Chondrocyte (in vitro differentiated cells): ENCODE results near the gene DPYD. TPM values are rescaled to one million over a fixed set of nuclear protein-coding genes. Genes with fewer than 3 reads are reported as not detected.
A peak's percentile ranks its signal among the peaks of the same experiment; 100 is the strongest.

Experiments used
- DNase-seq: peaks from one replicate; pipeline ENCODE4 v3.0.0; 2021; ENCODE audit warnings: mixed read lengths, low spot score
- H3K27ac Mint-ChIP-seq: one replicate; pipeline ENCODE4 v1.8.0; 2021; ENCODE audit warnings: mild to moderate bottlenecking, moderate library complexity, mixed read lengths; ENCODE audit not compliant: unreplicated experiment
- H3K27me3 Mint-ChIP-seq: 2 replicates; pipeline ENCODE4 v1.8.0; 2021; ENCODE audit warnings: low read depth, mixed read lengths
- H3K36me3 Mint-ChIP-seq: 2 replicates; pipeline ENCODE4 v1.8.0; 2021; ENCODE audit warnings: low read depth, mixed read lengths
- H3K4me1 Mint-ChIP-seq: 2 replicates; pipeline ENCODE4 v1.8.0; 2021; ENCODE audit warnings: low read depth, mild to moderate bottlenecking, mixed read lengths
- H3K4me3 Mint-ChIP-seq: one replicate; pipeline ENCODE4 v1.8.0; 2021; ENCODE audit warnings: mild to moderate bottlenecking, moderate library complexity, mixed read lengths; ENCODE audit not compliant: unreplicated experiment
- H3K9me3 Mint-ChIP-seq: 2 replicates; pipeline ENCODE4 v1.8.0; 2021; ENCODE audit warnings: low read depth, mixed read lengths
- total RNA-seq: library from RNA; stranded (reverse); gene quantifications from 3 replicates; pipeline ENCODE4 v1.2.1, GENCODE V29; 2021
- TF ChIP-seq, protein P1 (sequence below): fragments of 200-600 bp; sonication (generic); IDR thresholded peaks from 2 replicates; pipeline ENCODE4 v1.5.0; 2021; ENCODE audit warnings: antibody characterized with exemption, mild to moderate bottlenecking, moderate library complexity

Gene DPYD
- total RNA-seq, 1 donor from 2014 or later, result 5.3 TPM

DNA sequence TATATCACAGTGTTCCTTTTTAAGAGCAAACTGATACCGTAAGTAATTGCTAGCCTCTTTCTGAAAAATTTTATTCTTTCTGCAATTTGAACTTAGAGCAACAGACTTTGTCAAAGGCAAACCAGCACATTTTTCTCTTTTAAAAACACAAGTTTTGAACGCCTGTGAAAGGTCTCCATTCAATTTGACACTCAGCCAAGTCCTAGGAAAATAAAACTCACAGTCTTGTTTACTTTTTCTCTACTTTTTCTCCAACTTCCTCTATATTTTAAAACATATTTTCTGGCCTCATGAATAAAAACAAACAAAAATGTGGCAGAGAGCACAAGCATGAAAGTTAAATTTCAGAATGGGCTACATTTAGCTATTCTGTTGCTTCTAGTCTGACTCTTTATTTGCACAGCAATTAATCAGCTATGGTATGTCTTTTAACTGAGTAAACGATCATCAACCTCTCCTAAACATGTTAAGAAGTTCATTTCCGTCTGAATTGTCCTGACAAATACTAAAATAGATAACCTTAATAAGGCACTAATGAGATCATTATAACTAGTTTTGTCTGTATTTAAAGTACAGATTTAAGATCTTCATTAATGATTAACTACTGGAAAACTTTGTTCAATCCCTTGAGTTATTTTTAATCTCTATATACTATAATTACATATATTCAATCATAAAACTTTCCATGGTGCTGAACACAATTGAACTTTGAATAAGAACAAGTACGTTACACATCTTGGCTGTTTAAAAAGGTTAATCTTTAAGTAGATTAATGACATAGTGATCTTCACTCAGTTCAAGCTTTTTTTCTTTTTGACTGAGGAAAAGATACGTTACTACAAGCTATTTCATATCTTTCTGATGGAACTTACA, 648.7 kb downstream of the DPYD start:
- Mint-ChIP-seq H3K36me3 (no peaks in the 10 kb centered on the region), H3K9me3 (peaks cover 9% of the 10 kb centered on the region), H3K4me3 (no peak overlapping the region), H3K27ac (peak overlapping the region; percentile 9), H3K27me3 (no peaks in the 10 kb centered on the region), H3K4me1 (peaks cover 28% of the 10 kb centered on the region)
- no peak for DNase-seq
- TF ChIP-seq, protein P1, sequence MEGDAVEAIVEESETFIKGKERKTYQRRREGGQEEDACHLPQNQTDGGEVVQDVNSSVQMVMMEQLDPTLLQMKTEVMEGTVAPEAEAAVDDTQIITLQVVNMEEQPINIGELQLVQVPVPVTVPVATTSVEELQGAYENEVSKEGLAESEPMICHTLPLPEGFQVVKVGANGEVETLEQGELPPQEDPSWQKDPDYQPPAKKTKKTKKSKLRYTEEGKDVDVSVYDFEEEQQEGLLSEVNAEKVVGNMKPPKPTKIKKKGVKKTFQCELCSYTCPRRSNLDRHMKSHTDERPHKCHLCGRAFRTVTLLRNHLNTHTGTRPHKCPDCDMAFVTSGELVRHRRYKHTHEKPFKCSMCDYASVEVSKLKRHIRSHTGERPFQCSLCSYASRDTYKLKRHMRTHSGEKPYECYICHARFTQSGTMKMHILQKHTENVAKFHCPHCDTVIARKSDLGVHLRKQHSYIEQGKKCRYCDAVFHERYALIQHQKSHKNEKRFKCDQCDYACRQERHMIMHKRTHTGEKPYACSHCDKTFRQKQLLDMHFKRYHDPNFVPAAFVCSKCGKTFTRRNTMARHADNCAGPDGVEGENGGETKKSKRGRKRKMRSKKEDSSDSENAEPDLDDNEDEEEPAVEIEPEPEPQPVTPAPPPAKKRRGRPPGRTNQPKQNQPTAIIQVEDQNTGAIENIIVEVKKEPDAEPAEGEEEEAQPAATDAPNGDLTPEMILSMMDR, result no peak

- DNase-seq, result no peak
Observed at GRCh38 chr1:97270508-97271307, 650.1 kb downstream of the DPYD start.

DNA sequence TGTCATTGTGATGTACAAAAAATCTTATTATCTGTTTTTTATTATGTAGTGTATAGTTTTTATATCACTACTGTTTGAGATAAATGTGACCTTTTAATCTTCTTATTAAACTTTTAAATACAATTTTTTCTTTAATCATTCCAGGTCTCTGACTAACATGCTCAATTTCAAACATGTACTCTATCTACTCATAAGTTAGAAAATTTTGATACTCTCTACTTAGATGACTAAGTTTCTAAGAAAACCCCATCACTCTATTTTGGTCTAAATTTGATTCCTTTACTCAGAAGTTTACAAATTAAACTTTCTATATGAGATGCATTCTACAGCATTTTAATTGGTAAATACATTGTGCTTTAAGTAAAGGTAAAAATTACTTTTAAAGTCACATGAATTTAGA, 655.2 kb downstream of the DPYD start:
- no peaks in the 10 kb centered on the region for H3K27me3 Mint-ChIP-seq
- no peak overlapping the region for H3K27ac Mint-ChIP-seq
- peaks cover 3% of the 10 kb centered on the region for H3K9me3 Mint-ChIP-seq
- no peak overlapping the region for H3K4me3 Mint-ChIP-seq
- TF ChIP-seq, protein P1, result no peak
- H3K36me3 Mint-ChIP-seq, result peaks cover 3% of the 10 kb centered on the region
- no peak for DNase-seq
- H3K4me1 Mint-ChIP-seq, result peaks cover 8% of the 10 kb centered on the region

More at GRCh38 chr1:97270508-97271307, 650.1 kb downstream of the DPYD start:
- peaks cover 3% of the 10 kb centered on the region for H3K9me3 Mint-ChIP-seq
- peaks cover 1% of the 10 kb centered on the region for H3K36me3 Mint-ChIP-seq
- H3K27me3 Mint-ChIP-seq, result no peaks in the 10 kb centered on the region
- TF ChIP-seq, protein P1, result no peak
- peak overlapping the region; percentile 69 for H3K27ac Mint-ChIP-seq
- H3K4me1 Mint-ChIP-seq, result peaks cover 28% of the 10 kb centered on the region
- H3K4me3 Mint-ChIP-seq, result no peak overlapping the region

- Mint-ChIP-seq H3K4me1 (no peaks in the 10 kb centered on the region), H3K4me3 (no peak overlapping the region), H3K36me3 (peaks cover 3% of the 10 kb centered on the region), H3K27me3 (no peaks in the 10 kb centered on the region), H3K27ac (no peak overlapping the region), H3K9me3 (peaks cover 3% of the 10 kb centered on the region)
- TF ChIP-seq, protein P1, result no peak
- no peak for DNase-seq
Observed at GRCh38 chr1:97262842-97263241, 658.0 kb downstream of the DPYD start.

- TF ChIP-seq, protein P1, result no peak
Observed at GRCh38 chr1:97258597-97258996, 662.2 kb downstream of the DPYD start.

More at GRCh38 chr1:97258597-97258996, 662.2 kb downstream of the DPYD start:
- Mint-ChIP-seq H3K9me3 (no peaks in the 10 kb centered on the region), H3K27me3 (no peaks in the 10 kb centered on the region), H3K36me3 (peaks cover 2% of the 10 kb centered on the region), H3K27ac (no peak overlapping the region), H3K4me3 (no peak overlapping the region), H3K4me1 (no peaks in the 10 kb centered on the region)
- DNase-seq, result no peak
